C1 segment of cervical spinal cord (tissue), 14 donors: ENCODE results near the gene TRMT61B.

Experiments
- DNase-seq, 14 donors: peaks; one replicate each; lab custom pipeline; 2025; lab: John Stamatoyannopoulos, UW

Gene TRMT61B

DNA sequence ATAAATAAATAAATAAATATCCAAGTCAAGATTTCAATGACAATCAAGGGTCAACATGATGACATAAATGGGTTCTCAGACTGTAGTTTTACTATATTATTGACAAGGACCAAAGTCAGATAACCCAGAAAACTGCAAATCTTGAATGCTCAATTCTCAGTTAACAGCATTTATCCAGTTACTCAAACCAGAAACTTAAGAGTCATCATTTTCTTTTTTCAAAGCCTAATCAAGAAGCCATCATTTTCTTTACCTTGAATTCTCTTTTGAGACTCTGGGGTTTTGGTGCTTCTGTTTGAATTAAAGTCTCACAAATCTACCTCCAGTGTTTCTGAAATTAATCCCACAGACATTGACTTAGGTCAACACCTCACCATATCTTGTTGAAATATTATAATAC, 14.1 kb downstream of the TRMT61B start:
- no peak for DNase-seq

DNA sequence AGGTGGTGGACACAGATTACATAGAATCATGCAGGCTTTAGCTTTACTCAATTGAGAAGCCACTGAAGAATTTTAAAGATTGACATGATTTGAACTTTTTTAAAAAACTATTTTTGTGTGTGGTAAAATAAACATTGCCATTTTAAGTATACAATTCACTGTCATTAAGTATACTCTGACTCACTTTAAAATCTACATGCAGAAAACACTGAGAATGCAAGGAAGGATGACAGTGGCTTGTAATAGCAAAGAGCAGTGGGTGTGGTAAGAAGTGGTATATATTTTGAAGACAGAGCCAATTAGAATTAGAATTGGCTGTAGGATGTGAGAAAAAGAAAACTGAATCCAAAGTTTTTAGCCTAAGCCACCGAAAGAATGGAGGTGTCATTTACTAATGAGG, 14.9 kb downstream of the TRMT61B start:
- no peak for DNase-seq

DNA sequence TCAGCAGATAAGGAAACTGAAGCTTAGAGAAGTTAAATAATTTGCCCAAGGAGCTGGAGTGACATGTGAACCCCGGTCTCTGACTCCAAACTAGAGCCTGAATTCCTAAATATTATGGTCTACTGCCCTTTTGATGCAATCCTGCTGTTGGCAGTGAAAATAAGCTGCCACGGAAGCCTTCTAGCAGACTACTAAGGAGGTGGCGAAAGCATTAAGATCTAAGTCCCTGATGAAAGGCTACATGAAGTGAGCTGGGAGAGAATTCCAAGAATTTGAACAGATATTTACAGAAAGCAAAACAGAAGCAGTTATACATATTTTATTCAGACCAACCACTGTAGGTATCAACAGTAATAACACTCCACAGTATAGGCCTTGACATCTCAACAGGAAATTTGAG, 28.1 kb downstream of the TRMT61B start:
- no peak for DNase-seq

DNA sequence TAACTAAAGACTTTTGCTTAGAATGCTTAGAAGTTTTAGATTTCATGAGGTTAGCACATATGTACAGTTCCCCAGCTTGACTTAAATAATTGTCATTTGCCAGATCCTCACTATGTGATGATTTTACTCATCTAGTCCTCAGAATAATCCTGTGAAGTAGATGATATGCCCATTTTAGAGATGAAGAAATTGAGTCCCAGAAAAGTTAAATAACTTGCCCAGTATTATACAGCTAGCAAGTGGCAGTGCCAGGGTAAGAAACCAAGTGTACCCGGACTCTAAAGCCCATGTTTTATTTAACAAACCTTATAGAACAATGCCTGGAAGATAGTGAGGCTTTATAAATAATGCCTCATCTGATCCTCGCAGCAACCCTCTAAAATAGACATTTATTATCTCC, 31.1 kb downstream of the TRMT61B start:
- no peak for DNase-seq

DNA sequence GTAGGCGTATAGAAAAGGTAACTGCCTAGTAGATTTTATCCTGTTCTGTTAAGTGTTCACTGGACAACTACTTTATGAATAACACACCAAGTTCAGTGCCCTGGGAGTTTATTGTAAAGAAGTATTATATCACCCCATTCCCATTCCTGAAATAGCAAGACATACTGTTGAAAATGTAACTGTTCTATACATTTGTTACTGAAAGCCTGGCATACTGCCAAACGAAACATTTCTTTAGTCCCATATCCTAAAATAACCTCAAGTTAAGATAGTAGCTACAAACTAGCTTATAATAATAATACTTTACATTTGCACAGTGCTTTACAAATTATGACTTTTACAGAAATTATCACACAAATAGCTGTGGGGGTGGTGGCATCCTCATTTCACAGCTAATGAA, 34.3 kb downstream of the TRMT61B start:
- DNase-seq: no peak

DNA sequence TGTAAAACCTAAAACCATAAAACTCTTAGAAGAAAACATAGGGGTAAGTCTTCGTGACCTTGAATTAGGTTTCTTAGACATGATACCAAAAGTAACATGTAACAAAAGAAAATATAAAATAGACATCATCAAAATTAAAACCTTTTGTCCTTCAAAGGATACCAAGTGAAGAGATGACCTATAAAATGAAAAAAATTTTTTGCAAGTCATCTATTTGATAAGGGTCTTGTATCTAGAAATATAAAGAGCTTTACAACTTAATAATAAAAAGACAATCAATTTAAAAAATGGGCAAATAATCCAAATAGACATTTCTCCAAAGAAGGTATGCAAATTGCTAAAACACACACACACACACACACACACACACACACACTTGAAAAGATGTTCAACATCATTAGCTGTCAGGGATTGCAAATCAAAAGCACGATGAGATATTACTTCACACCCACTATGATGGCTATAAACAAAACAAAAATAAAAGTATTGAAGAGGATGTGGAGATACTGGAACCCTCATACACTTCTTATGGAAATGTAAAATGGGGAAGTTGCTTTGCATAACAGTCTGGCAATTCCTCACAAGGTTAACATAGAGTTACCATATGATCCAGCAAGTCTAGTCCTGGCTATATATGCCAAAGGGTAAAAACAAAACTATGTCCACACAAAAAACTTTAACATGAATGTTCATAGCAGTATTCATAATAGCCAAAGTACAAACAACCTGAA, 36.2 kb downstream of the TRMT61B start:
- no peak for DNase-seq

DNA sequence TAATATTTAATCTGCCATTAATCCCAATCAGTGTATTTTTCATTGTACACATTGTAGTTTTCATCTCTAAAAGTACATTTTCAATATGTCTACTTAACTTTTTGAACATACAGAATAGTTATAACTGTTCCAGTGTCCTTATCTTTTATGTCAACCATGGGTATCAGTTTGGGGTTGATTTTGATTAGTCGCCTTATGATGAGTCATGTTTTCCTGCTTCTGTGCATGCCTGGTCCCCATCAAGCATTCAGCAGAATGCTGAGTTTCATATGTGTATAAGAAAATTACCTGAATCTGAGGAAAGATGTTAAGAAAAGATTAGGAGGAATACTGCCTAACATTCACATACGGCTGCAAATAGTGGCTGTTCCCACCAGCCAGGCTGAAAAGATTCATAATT, 41.7 kb downstream of the TRMT61B start:
- DNase-seq: no peak

DNA sequence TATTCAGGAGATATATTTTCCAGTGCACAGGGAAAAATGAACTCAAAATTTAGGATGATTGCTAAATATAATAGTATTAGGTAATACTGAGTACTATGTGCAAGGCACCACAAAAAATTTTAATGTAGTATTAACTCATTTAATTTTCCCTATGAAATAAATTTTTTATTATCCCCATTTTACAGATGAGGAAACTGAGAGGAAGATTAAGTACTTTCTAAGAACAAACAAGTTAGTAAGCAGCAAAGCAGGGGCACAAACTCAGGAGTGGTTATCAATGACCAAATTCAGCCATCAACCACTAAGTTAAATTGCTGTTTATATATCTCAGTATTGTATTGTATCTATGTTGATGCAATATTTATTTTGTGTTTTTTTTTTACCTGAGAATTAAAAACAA, 45.2 kb downstream of the TRMT61B start:
- no peak for DNase-seq

DNA sequence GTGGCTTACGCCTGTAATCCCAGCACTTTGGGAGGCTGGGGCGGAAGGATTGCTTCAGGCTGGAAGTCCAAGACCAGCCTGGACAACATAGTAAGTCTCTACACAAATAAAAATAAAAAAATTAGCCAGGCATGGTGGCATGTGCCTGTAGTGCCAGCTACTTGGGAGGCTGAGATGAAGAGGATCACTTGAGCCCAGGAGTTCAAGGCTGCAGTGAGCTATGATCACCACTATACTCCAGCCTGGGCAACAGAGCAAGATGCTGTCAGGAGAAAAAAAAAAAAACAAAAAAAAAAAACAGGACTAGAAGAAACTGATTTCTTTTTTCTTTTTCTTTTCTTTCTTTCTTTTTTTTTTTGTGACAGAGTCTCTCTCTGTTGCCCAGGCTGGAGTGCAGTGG, 45.9 kb downstream of the TRMT61B start:
- no peak for DNase-seq

DNA sequence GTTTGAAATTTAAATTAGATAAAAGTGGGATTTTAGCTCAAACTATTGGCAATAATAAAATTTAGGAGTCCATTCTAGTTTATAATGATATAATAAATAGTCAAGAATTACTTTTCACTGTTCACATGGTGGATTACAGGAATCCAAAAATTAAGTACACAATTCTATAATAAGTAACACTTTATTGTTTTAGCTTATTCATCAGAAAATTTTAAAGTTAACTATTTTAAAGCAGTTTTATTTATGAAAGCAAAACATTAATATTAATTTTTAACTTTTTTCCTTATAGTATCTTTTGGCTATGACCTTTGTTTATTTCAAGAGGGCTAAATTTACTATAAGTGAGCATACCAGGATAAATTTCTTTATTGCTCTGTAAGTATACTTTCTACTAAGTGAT, 48.1 kb downstream of the TRMT61B start:
- DNase-seq: no peak

DNA sequence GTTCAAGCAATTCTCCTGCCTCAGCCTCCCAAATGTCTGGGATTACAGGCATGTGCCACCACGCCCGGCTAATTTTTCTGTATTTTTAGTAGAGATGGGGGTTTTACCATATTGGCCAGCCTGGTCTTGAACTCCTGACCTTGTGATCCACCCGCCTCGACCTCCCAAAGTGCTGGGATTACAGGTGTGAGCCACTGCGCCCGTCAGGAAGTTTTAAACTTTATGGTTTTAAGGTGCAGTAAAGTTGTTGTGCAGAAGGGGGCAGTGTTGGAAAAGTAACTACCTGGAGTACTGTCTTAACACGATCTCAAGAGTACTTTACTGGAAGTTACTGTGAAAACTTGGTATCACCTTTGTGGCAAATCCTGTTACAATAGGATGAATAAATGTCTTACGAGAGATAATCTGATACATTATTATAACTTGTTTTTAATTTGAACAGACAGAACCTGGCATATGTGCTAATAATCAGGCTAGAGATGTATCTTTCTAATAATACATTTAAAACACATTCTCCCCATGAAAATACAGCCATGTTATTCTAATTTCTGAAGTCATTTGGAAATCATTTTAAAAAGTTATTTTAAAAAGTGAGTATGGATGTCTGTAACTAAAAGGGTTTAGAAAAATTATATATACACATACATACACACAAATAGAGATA, 48.7 kb downstream of the TRMT61B start:
- peak in 1 of 14 donors; percentile 3 for DNase-seq

DNA sequence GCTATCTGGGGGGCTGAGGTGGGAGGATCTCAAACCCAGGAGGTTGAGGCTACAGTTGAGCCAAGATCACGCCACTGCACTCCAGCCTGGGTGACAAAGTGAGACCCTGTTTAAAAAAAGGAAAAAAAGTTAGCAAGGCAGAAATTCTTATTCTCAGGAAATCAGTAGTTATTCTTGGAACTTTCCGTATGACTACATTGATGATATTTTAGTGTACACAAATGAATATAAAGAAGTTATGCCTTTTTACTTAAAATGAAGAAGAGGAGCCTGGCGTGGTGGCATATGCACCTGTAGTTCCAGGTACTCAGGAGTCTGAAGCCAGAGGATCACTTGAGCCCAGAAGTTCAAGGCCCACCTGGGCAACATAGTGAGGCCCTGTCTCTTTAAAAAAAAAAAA, 52.1 kb downstream of the TRMT61B start:
- no peak for DNase-seq

DNA sequence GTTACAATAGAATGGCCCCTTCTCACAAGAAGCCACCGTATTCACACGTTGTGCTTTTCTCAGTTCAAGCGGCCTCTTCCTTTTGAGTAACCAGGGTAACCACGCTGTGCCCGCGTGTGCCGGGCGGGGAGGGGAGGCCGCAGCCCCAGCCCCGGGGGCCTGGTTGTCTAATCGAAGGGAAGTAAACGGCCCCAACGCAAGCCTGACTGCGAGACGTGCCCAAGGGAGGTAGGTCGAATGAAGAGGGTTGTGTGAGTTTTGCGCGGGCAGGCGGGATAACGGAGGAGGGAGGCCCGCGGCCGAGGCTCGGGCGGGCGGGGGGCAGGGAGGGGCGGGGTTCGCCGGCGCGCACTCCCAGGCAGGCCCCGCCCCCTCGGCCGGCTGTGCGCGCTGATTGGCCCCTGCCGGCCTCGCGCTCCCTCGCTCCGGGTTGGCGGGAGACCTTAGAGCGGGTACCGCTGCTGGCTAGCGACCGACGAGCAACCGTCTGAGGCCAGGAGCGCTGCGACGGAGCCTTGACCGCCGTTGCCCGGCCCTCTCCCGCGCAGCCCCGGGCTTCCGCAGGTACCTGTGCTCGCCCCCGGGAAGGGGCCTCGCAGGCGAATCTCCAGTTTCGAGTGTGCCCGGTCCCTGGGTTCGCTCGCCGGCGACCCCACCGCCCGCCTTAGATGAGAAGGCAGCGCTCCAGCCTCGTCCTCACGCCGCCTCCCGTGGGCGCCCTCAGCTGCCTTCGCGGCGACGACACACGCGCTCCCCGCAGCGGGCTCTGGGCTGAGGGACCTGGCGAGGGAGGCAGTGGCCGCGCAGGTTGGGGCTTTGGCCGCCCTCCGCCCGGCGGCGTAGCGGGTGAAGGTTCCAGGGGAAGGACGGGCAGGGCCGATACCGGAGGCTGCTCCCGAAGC, 59.5 kb downstream of the TRMT61B start, which contains the start of gene SPDYA:
Gene SPDYA, plus strand, starts transcription at position 451 of the 902 bp plus-strand sequence. CDS start 5,181 bp downstream, outside the sequence.
- DNase-seq: peak in 9 of 14 donors; percentile 3 to 55 (median 21)

DNA sequence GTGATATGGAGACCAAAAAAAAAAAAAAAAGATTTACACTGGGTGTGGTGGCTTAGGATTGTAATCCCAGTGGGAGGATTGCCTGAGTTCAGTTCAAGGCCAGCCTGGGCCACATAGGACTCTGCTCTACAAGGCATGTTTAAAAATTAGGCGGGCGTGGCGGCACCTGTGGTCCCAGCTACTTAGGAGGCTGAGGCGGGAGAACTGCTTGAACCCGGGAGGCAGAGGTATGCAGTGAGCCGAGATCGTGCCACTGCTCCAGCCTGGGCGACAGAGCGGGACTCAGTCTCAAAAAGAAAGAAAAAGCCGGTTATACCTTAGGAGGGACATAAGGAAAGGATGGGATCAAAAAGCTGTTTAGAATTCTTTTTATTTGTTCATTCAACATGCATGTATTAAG, 60.2 kb downstream of the TRMT61B start:
- DNase-seq: no peak

DNA sequence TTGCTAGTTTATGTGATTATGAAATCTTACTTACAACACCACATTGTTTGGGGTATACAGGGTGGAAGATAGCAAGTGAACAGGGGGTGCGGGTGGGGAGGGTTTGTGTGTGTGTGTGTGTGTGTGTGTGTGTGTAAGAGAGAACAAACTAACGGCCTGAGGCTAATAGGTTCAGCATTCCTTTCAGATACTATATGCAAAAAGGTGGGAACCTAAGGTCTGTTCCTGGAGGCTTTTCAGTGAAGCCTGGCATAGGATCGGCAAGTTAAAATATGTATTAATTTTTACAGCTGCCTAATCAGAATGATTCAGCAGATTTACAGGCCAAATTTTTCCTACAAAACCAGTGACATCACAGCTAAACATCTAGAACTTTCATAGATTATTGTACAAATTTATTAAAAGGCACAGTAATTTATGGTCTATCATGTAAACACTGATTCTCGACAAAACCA, 67.1 kb downstream of the TRMT61B start:
- DNase-seq: no peak

DNA sequence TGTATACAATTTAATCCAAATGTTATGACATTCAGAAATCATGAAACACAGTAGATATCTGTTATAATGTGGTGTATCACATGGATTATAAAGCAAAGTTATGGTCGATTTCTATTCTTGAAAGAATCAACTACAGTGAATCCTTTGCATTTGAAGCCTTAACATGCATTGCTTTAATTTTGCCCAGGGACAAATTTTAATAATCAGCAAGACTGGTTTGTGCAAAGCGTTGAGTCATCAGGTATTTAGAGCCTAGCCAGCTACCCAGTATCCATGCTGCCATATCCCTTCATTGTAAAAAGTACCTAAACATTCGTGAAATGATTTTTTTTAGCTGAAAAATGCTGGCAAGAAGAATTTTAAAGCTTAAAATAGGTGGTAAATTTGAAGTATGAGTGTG, 68.4 kb downstream of the TRMT61B start:
- DNase-seq: no peak
